ENCODE results near the gene FGF2.

DNA sequence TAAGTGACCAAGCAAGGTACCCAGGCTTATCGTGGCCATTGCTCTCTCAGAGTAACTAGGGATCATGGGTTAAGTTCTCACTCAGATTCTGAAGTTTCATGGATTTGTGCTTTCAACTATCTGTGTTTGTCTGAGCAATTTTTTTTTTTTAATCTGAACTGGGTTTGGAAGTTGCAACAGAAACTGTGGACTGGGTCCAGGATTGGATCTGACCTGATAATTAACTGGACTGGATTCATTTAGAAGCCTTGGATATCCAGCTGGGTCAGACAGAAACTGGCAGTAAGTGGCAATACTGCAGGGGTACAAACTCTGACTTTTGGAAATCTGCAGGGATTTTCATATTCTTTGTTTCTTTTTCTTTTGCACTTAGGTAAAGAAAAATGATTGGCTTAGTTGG is 38.7 kb upstream of the FGF2 start:
- TF ChIP-seq, protein P1, sequence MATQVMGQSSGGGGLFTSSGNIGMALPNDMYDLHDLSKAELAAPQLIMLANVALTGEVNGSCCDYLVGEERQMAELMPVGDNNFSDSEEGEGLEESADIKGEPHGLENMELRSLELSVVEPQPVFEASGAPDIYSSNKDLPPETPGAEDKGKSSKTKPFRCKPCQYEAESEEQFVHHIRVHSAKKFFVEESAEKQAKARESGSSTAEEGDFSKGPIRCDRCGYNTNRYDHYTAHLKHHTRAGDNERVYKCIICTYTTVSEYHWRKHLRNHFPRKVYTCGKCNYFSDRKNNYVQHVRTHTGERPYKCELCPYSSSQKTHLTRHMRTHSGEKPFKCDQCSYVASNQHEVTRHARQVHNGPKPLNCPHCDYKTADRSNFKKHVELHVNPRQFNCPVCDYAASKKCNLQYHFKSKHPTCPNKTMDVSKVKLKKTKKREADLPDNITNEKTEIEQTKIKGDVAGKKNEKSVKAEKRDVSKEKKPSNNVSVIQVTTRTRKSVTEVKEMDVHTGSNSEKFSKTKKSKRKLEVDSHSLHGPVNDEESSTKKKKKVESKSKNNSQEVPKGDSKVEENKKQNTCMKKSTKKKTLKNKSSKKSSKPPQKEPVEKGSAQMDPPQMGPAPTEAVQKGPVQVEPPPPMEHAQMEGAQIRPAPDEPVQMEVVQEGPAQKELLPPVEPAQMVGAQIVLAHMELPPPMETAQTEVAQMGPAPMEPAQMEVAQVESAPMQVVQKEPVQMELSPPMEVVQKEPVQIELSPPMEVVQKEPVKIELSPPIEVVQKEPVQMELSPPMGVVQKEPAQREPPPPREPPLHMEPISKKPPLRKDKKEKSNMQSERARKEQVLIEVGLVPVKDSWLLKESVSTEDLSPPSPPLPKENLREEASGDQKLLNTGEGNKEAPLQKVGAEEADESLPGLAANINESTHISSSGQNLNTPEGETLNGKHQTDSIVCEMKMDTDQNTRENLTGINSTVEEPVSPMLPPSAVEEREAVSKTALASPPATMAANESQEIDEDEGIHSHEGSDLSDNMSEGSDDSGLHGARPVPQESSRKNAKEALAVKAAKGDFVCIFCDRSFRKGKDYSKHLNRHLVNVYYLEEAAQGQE (IDR thresholded peaks at IDR 0.05; ENCODE audit: low read depth) = no peak
- no peak for TF ChIP-seq ZNF274 (IDR thresholded peaks at IDR 0.05; ENCODE audit: low read depth, low read length)
- TF ChIP-seq POLR2A (IDR thresholded peaks at IDR 0.05; ENCODE audit: borderline replicate concordance, extremely low read depth, insufficient read depth, insufficient read length) = no peak
- TF ChIP-seq, protein P2, sequence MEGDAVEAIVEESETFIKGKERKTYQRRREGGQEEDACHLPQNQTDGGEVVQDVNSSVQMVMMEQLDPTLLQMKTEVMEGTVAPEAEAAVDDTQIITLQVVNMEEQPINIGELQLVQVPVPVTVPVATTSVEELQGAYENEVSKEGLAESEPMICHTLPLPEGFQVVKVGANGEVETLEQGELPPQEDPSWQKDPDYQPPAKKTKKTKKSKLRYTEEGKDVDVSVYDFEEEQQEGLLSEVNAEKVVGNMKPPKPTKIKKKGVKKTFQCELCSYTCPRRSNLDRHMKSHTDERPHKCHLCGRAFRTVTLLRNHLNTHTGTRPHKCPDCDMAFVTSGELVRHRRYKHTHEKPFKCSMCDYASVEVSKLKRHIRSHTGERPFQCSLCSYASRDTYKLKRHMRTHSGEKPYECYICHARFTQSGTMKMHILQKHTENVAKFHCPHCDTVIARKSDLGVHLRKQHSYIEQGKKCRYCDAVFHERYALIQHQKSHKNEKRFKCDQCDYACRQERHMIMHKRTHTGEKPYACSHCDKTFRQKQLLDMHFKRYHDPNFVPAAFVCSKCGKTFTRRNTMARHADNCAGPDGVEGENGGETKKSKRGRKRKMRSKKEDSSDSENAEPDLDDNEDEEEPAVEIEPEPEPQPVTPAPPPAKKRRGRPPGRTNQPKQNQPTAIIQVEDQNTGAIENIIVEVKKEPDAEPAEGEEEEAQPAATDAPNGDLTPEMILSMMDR (IDR thresholded peaks at IDR 0.05 in 2 of 3, conservative IDR thresholded peaks at IDR 0.05 in 1 of 3; ENCODE audit: borderline replicate concordance in 1 of 3, insufficient read depth in 1 of 3, low read depth in 2 of 3, low read length in 2 of 3) = no peak
- TF ChIP-seq SIN3A (IDR thresholded peaks at IDR 0.05; ENCODE audit: low read depth) = no peak
- no peak for TF ChIP-seq POLR2AphosphoS5 (IDR thresholded peaks at IDR 0.05; ENCODE audit: low read depth, low read length)
- no peak for TF ChIP-seq EZH2 (IDR thresholded peaks at IDR 0.05)
- no peak for TF ChIP-seq RAD21 (IDR thresholded peaks at IDR 0.05; ENCODE audit: low read depth)
- TF ChIP-seq EZH2phosphoT487 (IDR thresholded peaks at IDR 0.05; ENCODE audit: borderline replicate concordance) = no peak
- TF ChIP-seq JUND (IDR thresholded peaks at IDR 0.05) = no peak
- no peak for TF ChIP-seq TCF7L2 (IDR thresholded peaks at IDR 0.05; ENCODE audit: borderline replicate concordance, extremely low read depth, insufficient read depth, insufficient read length)

Measured in HCT116 (cell line).